Stomach (tissue), 19 donors: ENCODE measurements around the gene MFGE8. TPM values are rescaled to one million over a fixed set of nuclear protein-coding genes. Genes with fewer than 3 reads are reported as not detected.

Experiments
- DNase-seq, 2 donors: peaks; one replicate each; pipeline versions ENCODE4 v3.0.0 to v3.0.0-alpha.2; 2013 to 2019
- H3K27ac ChIP-seq, 5 donors: fragments of 200-600 bp in 4 of 5; sonication (generic) in 4 of 5; one replicate each; pipeline ENCODE4 v1.5.1; 2013 to 2019; ENCODE audit warnings: mild to moderate bottlenecking in 1 of 5, moderate library complexity in 1 of 5
- H3K27me3 ChIP-seq, 3 donors: fragments of 200-600 bp; sonication (generic); one replicate each; pipeline ENCODE4 v1.5.1; 2017 to 2019; ENCODE audit warnings: mixed run types in 1 of 3
- H3K36me3 ChIP-seq, 4 donors: fragments of 200-600 bp; sonication (generic); 1 replicate in 3 of 4; 2 replicates in 1 of 4; pipeline ENCODE4 v1.5.1; 2016 to 2019
- H3K4me1 ChIP-seq, 4 donors: fragments of 200-600 bp; sonication (generic); one replicate each; pipeline ENCODE4 v1.5.1; 2016 to 2019
- H3K4me3 ChIP-seq, 4 donors: fragments of 200-600 bp; sonication (generic) in 3 of 4; one replicate each; pipeline ENCODE4 v1.5.1; 2016 to 2019; ENCODE audit warnings: mild to moderate bottlenecking in 1 of 4
- H3K9me3 ChIP-seq, 4 donors: fragments of 200-600 bp; sonication (generic); one replicate each; pipeline ENCODE4 v1.5.1; 2016 to 2019
- CTCF ChIP-seq, 7 experiments: fragments of 450-650 bp in 4 of 7; fragments of 200-600 bp in 3 of 7; sonication (generic) in 3 of 7; IDR thresholded peaks; one replicate each; pipeline ENCODE4 v1.5.1; 2016 to 2019; ENCODE audit warnings: antibody characterized with exemption in 7 of 7, control low read depth in 2 of 7, mild to moderate bottlenecking in 1 of 7
- EP300 ChIP-seq: sonication (generic); formaldehyde crosslinking; IDR thresholded peaks from one replicate; pipeline ENCODE4 v1.6.1; 2017; ENCODE audit warnings: antibody characterized with exemption
- POLR2A ChIP-seq, 4 donors: fragments of 450-650 bp; IDR thresholded peaks; one replicate each; pipeline ENCODE4 v1.6.1; 2016; ENCODE audit warnings: antibody characterized with exemption in 4 of 4, control low read depth in 2 of 4, mild to moderate bottlenecking in 1 of 4, moderate library complexity in 1 of 4
- POLR2AphosphoS5 ChIP-seq, 3 donors: sonication (generic); formaldehyde crosslinking; IDR thresholded peaks; one replicate each; pipeline ENCODE4 v1.6.1; 2016; ENCODE audit warnings: antibody characterized with exemption in 3 of 3
- WGBS, 5 donors: extraction: QIAGEN DNeasy Blood & Tissue Kit in 3 of 5; methylation state at CpG; one replicate each; pipeline versions ENCODE4 v1.1.5 to v1.1.7; 2013 to 2018; 5-methylcytosine and 5-hydroxymethylcytosine counted together
- intact Hi-C: fragments of 100-400 bp; cut with DNase I; formaldehyde crosslinking; loops from one replicate; pipeline ENCODE4 v1.15.1; 2023; ENCODE audit warnings: low total_unique reads
- long read RNA-seq, 10 donors: transcript quantifications; one replicate each; lab custom pipeline, GENCODE V29; 2026
- polyA plus RNA-seq, 3 donors: library from polyadenylated mRNA; stranded (reverse); fragments of 200-250 nt; gene quantifications; one replicate each; pipeline ENCODE4 v1.2.3, GENCODE V29; 2013
- total RNA-seq, 5 donors: library from RNA; depleted of rRNA; stranded (reverse); fragments of >200 nt; gene quantifications; one replicate each; pipeline versions ENCODE4 v1.1.0 to v1.2.3, GENCODE V29; 2014 to 2016
- donor health status: healthy with polysubstance abuse.
- donor health status: Bipolar disorder and iron deficiency.
- donor health status: healthy.

Gene MFGE8
- 100 to 1,000 TPM in 3 of 5 donors, 10 to 100 TPM in 2; 64.3 to 380 (median 109) TPM for total RNA-seq
- 10 to 100 TPM; 39.3 to 62.2 (median 46.8) TPM for polyA plus RNA-seq
- long read RNA-seq, donor 1, transcript MFGE8-201 (8 exons, 1,937 nt), result major isoform, 7 of 13 reads
- long read RNA-seq, donor 1, partial matches to known transcripts, result 5 of 13 reads
- long read RNA-seq, donor 1, other reads (novel, unspliced or antisense), result 0 of 13 reads
- long read RNA-seq, donor 2, transcript MFGE8-201 (8 exons, 1,937 nt), result major isoform, 7 of 13 reads
- long read RNA-seq, donor 2, transcript MFGE8-217 (1 exons, 2,464 nt), result minor isoform, 5 of 13 reads
- long read RNA-seq, donor 2, partial matches to known transcripts, result 0 of 13 reads
- long read RNA-seq, donor 2, other reads (novel, unspliced or antisense), result 0 of 13 reads
- long read RNA-seq, donor 3, transcript MFGE8-201 (8 exons, 1,937 nt), result major isoform, 10 of 14 reads
- long read RNA-seq, donor 3, partial matches to known transcripts, result 0 of 14 reads
- long read RNA-seq, donor 3, other reads (novel, unspliced or antisense), result 0 of 14 reads
- long read RNA-seq, donor 4, partial matches to known transcripts, result 0 of 2 reads
- long read RNA-seq, donor 4, other reads (novel, unspliced or antisense), result 0 of 2 reads
- long read RNA-seq, donor 5, transcript MFGE8-201 (8 exons, 1,937 nt), result major isoform, 13 of 27 reads
- long read RNA-seq, donor 5, transcript MFGE8-217 (1 exons, 2,464 nt), result minor isoform, 5 of 27 reads
- long read RNA-seq, donor 5, partial matches to known transcripts, result 6 of 27 reads
- long read RNA-seq, donor 5, other reads (novel, unspliced or antisense), result 0 of 27 reads
- long read RNA-seq, donor 6, transcript MFGE8-201 (8 exons, 1,937 nt), result major isoform, 21 of 45 reads
- long read RNA-seq, donor 6, transcript MFGE8-214 (3 exons, 801 nt), result minor isoform, 7 of 45 reads
- long read RNA-seq, donor 6, transcript MFGE8-217 (1 exons, 2,464 nt), result minor isoform, 11 of 45 reads
- long read RNA-seq, donor 6, partial matches to known transcripts, result 5 of 45 reads
- long read RNA-seq, donor 6, other reads (novel, unspliced or antisense), result 0 of 45 reads
- long read RNA-seq, donor 7, transcript MFGE8-201 (8 exons, 1,937 nt), result major isoform, 13 of 15 reads
- long read RNA-seq, donor 7, partial matches to known transcripts, result 0 of 15 reads
- long read RNA-seq, donor 7, other reads (novel, unspliced or antisense), result 0 of 15 reads
- long read RNA-seq, donor 8, transcript MFGE8-201 (8 exons, 1,937 nt), result major isoform, 10 of 17 reads
- long read RNA-seq, donor 8, partial matches to known transcripts, result 0 of 17 reads
- long read RNA-seq, donor 8, other reads (novel, unspliced or antisense), result 0 of 17 reads
- long read RNA-seq, donor 9, transcript MFGE8-217 (1 exons, 2,464 nt), result minor isoform, 5 of 19 reads
- long read RNA-seq, donor 9, transcript MFGE8-201 (8 exons, 1,937 nt), result major isoform, 11 of 19 reads
- long read RNA-seq, donor 9, partial matches to known transcripts, result 0 of 19 reads
- long read RNA-seq, donor 9, other reads (novel, unspliced or antisense), result 0 of 19 reads
- long read RNA-seq, donor 10, partial matches to known transcripts, result 0 of 5 reads
- long read RNA-seq, donor 10, other reads (novel, unspliced or antisense), result 0 of 5 reads

- peak; percentile 36 to 80 (median 70) for TF ChIP-seq POLR2AphosphoS5 (IDR thresholded peaks at IDR 0.05)
- TF ChIP-seq POLR2A (IDR thresholded peaks at IDR 0.05), result no peak
- no peak for TF ChIP-seq EP300
- no peaks in the 10 kb centered on the region for H3K9me3 ChIP-seq
- peaks cover 0 to 5% (median 0%) of the 10 kb centered on the region in 3 donors for H3K27me3 ChIP-seq
- WGBS, 5 donors, result 1 to 2% (median 1%) methylated on average over 47 to 67 of the region's 67 CpGs
- intact Hi-C loops, result no loop called here
- DNase-seq, result peak; percentile 54 to 91
- H3K4me1 ChIP-seq, result peaks cover 12 to 50% (median 29%) of the 10 kb centered on the region in 4 donors
- H3K27ac ChIP-seq, result peak within 1 kb of the TSS; percentile 72 to 85 (median 82)
- peaks cover 3 to 20% (median 16%) of the 10 kb centered on the region in 4 donors for H3K36me3 ChIP-seq
- H3K4me3 ChIP-seq, result peak within 1 kb of the TSS; percentile 54 to 87 (median 76)
Measured at GRCh38 chr15:88913017-88913849, at the start of gene MFGE8. TSS of gene MFGE8 (minus strand) at chr15:88913379. CDS start at chr15:88913319, 60 bp downstream.

- 83 to 88% (median 85%) methylated on average over 3 of the region's 3 CpGs for WGBS, 5 donors
- Histone ChIP-seq H3K9me3 (peaks cover under 1 to 3% (median 2%) of the 10 kb centered on the region in 4 donors), H3K4me3 (no peak overlapping the region), H3K27ac (no peak overlapping the region), H3K27me3 (no peaks in the 10 kb centered on the region), H3K36me3 (no peaks in the 10 kb centered on the region), H3K4me1 (no peaks in the 10 kb centered on the region)
- intact Hi-C loops, result no loop called here
- TF ChIP-seq POLR2AphosphoS5 (IDR thresholded peaks at IDR 0.05) (no peak), CTCF (IDR thresholded peaks at IDR 0.05) (no peak), POLR2A (IDR thresholded peaks at IDR 0.05) (no peak), EP300 (no peak)
- DNase-seq, result no peak
Measured at GRCh38 chr15:88959445-88959844, 46.3 kb upstream of the MFGE8 start.

GRCh38 chr15:88956906-88957305 is 43.7 kb upstream of the MFGE8 start:
- no peaks in the 10 kb centered on the region for H3K4me1 ChIP-seq
- no peak for TF ChIP-seq CTCF (IDR thresholded peaks at IDR 0.05)
- TF ChIP-seq POLR2AphosphoS5 (IDR thresholded peaks at IDR 0.05), result no peak
- no peak for TF ChIP-seq EP300
- no peak for TF ChIP-seq POLR2A (IDR thresholded peaks at IDR 0.05)
- H3K27me3 ChIP-seq, result no peaks in the 10 kb centered on the region
- H3K36me3 ChIP-seq, result no peaks in the 10 kb centered on the region
- H3K27ac ChIP-seq, result no peak overlapping the region
- intact Hi-C loops, result no loop called here
- H3K4me3 ChIP-seq, result no peak overlapping the region
- DNase-seq, result no peak
- no peaks in the 10 kb centered on the region for H3K9me3 ChIP-seq
- WGBS, 5 donors, result 81 to 100% (median 95%) methylated on average over 1 of the region's 1 CpG

GRCh38 chr15:88956263-88956662 is 43.1 kb upstream of the MFGE8 start:
- Histone ChIP-seq H3K4me3 (no peak overlapping the region), H3K4me1 (no peaks in the 10 kb centered on the region), H3K9me3 (no peaks in the 10 kb centered on the region), H3K27ac (no peak overlapping the region), H3K27me3 (no peaks in the 10 kb centered on the region), H3K36me3 (no peaks in the 10 kb centered on the region)
- no peak for TF ChIP-seq POLR2A (IDR thresholded peaks at IDR 0.05)
- TF ChIP-seq CTCF (IDR thresholded peaks at IDR 0.05), result no peak
- no peak for TF ChIP-seq POLR2AphosphoS5 (IDR thresholded peaks at IDR 0.05)
- TF ChIP-seq EP300, result no peak
- 75 to 84% (median 79%) methylated on average over 7 of the region's 7 CpGs for WGBS, 5 donors
- no peak for DNase-seq
- intact Hi-C loops, result no loop called here
